Measurements from ENCODE around the gene BICD2.

BICD2 gene

GRCh38 chr9:92747459-92748232, 17.0 kb downstream of the BICD2 start:
- DNase-seq = no peak

GRCh38 chr9:92746567-92747458, 17.8 kb downstream of the BICD2 start:
- DNase-seq = no peak

GRCh38 chr9:92745881-92746280, 18.8 kb downstream of the BICD2 start:
- DNase-seq = no peak

GRCh38 chr9:92745331-92745730, 19.3 kb downstream of the BICD2 start:
- DNase-seq = no peak

- DNase-seq = no peak
Measured at GRCh38 chr9:92740969-92741368, 23.7 kb downstream of the BICD2 start.

GRCh38 chr9:92740446-92740961, 24.1 kb downstream of the BICD2 start:
- no peak for DNase-seq

- DNase-seq = no peak
Measured at GRCh38 chr9:92740009-92740408, 24.6 kb downstream of the BICD2 start.

- DNase-seq = no peak
Measured at GRCh38 chr9:92739346-92739970, 25.2 kb downstream of the BICD2 start.

GRCh38 chr9:92738661-92739081, 26.0 kb downstream of the BICD2 start:
- DNase-seq = no peak

- DNase-seq = no peak
Measured at GRCh38 chr9:92737611-92738299, 26.9 kb downstream of the BICD2 start.

- DNase-seq = no peak
Measured at GRCh38 chr9:92737216-92737606, 27.4 kb downstream of the BICD2 start.

GRCh38 chr9:92736563-92737215, 27.9 kb downstream of the BICD2 start:
- no peak for DNase-seq

- no peak for DNase-seq
Measured at GRCh38 chr9:92735636-92736562, 28.7 kb downstream of the BICD2 start.

- no peak for DNase-seq
Measured at GRCh38 chr9:92734931-92735635, 29.6 kb downstream of the BICD2 start.

GRCh38 chr9:92730897-92731296, 33.7 kb downstream of the BICD2 start:
- DNase-seq = no peak

- no peak for DNase-seq
Measured at GRCh38 chr9:92729735-92730155, 34.9 kb downstream of the BICD2 start.

- no peak for DNase-seq
Measured at GRCh38 chr9:92728831-92729734, 35.5 kb downstream of the BICD2 start.

- DNase-seq = no peak
Measured at GRCh38 chr9:92727716-92728700, 36.6 kb downstream of the BICD2 start.
